ENCODE results near the gene CCDC192.
"Not testable (repeated sequence)": the region's sequence is repeated elsewhere in the genome, so short reads cannot be mapped to it uniquely, and the experiment has no call there.

CCDC192 gene

GRCh38 chr5:127762412-127762811, 59.2 kb downstream of the CCDC192 start:
- Histone ChIP-seq H3K4me1 (ENCODE audit: control insufficient read depth, insufficient read depth, low read length) (no peaks in the 10 kb centered on the region), H3K27me3 (ENCODE audit: control insufficient read depth in 1 of 2, insufficient read depth in 2 of 2, low read length in 2 of 2) (no peaks in the 10 kb centered on the region), H3K27ac (ENCODE audit: low read length) (no peak overlapping the region), H3K9me3 (ENCODE audit: control insufficient read depth in 2 of 2, low read length in 2 of 2) (no peaks in the 10 kb centered on the region), H3K4me3 (ENCODE audit: low read length in 2 of 2) (no peak overlapping the region), H3K36me3 (ENCODE audit: control insufficient read depth in 2 of 2, insufficient read depth in 2 of 2, low read length in 2 of 2) (no peaks in the 10 kb centered on the region), H3K9ac (ENCODE audit: low read length in 2 of 2) (no peak overlapping the region)

GRCh38 chr5:127766676-127767335, 63.6 kb downstream of the CCDC192 start:
- no peak overlapping the region for H3K9ac ChIP-seq (ENCODE audit: low read length in 2 of 2)
- no peak overlapping the region for H3K27ac ChIP-seq (ENCODE audit: low read length)
- no peak overlapping the region for H3K4me3 ChIP-seq (ENCODE audit: low read length in 2 of 2)
- H3K36me3 ChIP-seq (ENCODE audit: control insufficient read depth in 2 of 2, insufficient read depth in 2 of 2, low read length in 2 of 2): no peaks in the 10 kb centered on the region
- H3K9me3 ChIP-seq (ENCODE audit: control insufficient read depth in 2 of 2, low read length in 2 of 2): no peaks in the 10 kb centered on the region
- H3K27me3 ChIP-seq (ENCODE audit: control insufficient read depth in 1 of 2, insufficient read depth in 2 of 2, low read length in 2 of 2): no peaks in the 10 kb centered on the region
- H3K4me1 ChIP-seq (ENCODE audit: control insufficient read depth, insufficient read depth, low read length): no peaks in the 10 kb centered on the region

- H3K27me3 ChIP-seq (ENCODE audit: control insufficient read depth in 1 of 2, insufficient read depth in 2 of 2, low read length in 2 of 2): no peaks in the 10 kb centered on the region
- no peaks in the 10 kb centered on the region for H3K9me3 ChIP-seq (ENCODE audit: control insufficient read depth in 2 of 2, low read length in 2 of 2)
- H3K4me1 ChIP-seq (ENCODE audit: control insufficient read depth, insufficient read depth, low read length): no peaks in the 10 kb centered on the region
- no peaks in the 10 kb centered on the region for H3K36me3 ChIP-seq (ENCODE audit: control insufficient read depth in 2 of 2, insufficient read depth in 2 of 2, low read length in 2 of 2)
- no peak overlapping the region for H3K4me3 ChIP-seq (ENCODE audit: low read length in 2 of 2)
- no peak overlapping the region for H3K27ac ChIP-seq (ENCODE audit: low read length)
- no peak overlapping the region for H3K9ac ChIP-seq (ENCODE audit: low read length in 2 of 2)
Measured at GRCh38 chr5:127769386-127769785, 66.2 kb downstream of the CCDC192 start.

GRCh38 chr5:127770272-127770671, 67.1 kb downstream of the CCDC192 start:
- Histone ChIP-seq H3K27me3 (ENCODE audit: control insufficient read depth in 1 of 2, insufficient read depth in 2 of 2, low read length in 2 of 2) (no peaks in the 10 kb centered on the region), H3K4me1 (ENCODE audit: control insufficient read depth, insufficient read depth, low read length) (no peaks in the 10 kb centered on the region), H3K27ac (ENCODE audit: low read length) (no peak overlapping the region), H3K9me3 (ENCODE audit: control insufficient read depth in 2 of 2, low read length in 2 of 2) (no peaks in the 10 kb centered on the region), H3K36me3 (ENCODE audit: control insufficient read depth in 2 of 2, insufficient read depth in 2 of 2, low read length in 2 of 2) (no peaks in the 10 kb centered on the region), H3K4me3 (ENCODE audit: low read length in 2 of 2) (no peak overlapping the region), H3K9ac (ENCODE audit: low read length in 2 of 2) (no peak overlapping the region)

- H3K27ac ChIP-seq (ENCODE audit: low read length): no peak overlapping the region
- H3K36me3 ChIP-seq (ENCODE audit: control insufficient read depth in 2 of 2, insufficient read depth in 2 of 2, low read length in 2 of 2): no peaks in the 10 kb centered on the region
- no peaks in the 10 kb centered on the region for H3K27me3 ChIP-seq (ENCODE audit: control insufficient read depth in 1 of 2, insufficient read depth in 2 of 2, low read length in 2 of 2)
- H3K4me1 ChIP-seq (ENCODE audit: control insufficient read depth, insufficient read depth, low read length): no peaks in the 10 kb centered on the region
- no peak overlapping the region for H3K9ac ChIP-seq (ENCODE audit: low read length in 2 of 2)
- H3K9me3 ChIP-seq (ENCODE audit: control insufficient read depth in 2 of 2, low read length in 2 of 2): no peaks in the 10 kb centered on the region
- H3K4me3 ChIP-seq (ENCODE audit: low read length in 2 of 2): no peak overlapping the region
Measured at GRCh38 chr5:127772531-127772930, 69.3 kb downstream of the CCDC192 start.

GRCh38 chr5:127774221-127774620, 71.0 kb downstream of the CCDC192 start:
- Histone ChIP-seq H3K4me1 (ENCODE audit: control insufficient read depth, insufficient read depth, low read length) (no peaks in the 10 kb centered on the region), H3K27me3 (ENCODE audit: control insufficient read depth in 1 of 2, insufficient read depth in 2 of 2, low read length in 2 of 2) (no peaks in the 10 kb centered on the region), H3K4me3 (ENCODE audit: low read length in 2 of 2) (no peak overlapping the region), H3K36me3 (ENCODE audit: control insufficient read depth in 2 of 2, insufficient read depth in 2 of 2, low read length in 2 of 2) (no peaks in the 10 kb centered on the region), H3K9ac (ENCODE audit: low read length in 2 of 2) (no peak overlapping the region), H3K27ac (ENCODE audit: low read length) (no peak overlapping the region), H3K9me3 (ENCODE audit: control insufficient read depth in 2 of 2, low read length in 2 of 2) (no peaks in the 10 kb centered on the region)

GRCh38 chr5:127776477-127776876, 73.3 kb downstream of the CCDC192 start:
- Histone ChIP-seq H3K27ac (ENCODE audit: low read length) (no peak overlapping the region), H3K9me3 (ENCODE audit: control insufficient read depth in 2 of 2, low read length in 2 of 2) (no peaks in the 10 kb centered on the region), H3K27me3 (ENCODE audit: control insufficient read depth in 1 of 2, insufficient read depth in 2 of 2, low read length in 2 of 2) (no peaks in the 10 kb centered on the region), H3K36me3 (ENCODE audit: control insufficient read depth in 2 of 2, insufficient read depth in 2 of 2, low read length in 2 of 2) (no peaks in the 10 kb centered on the region), H3K4me3 (ENCODE audit: low read length in 2 of 2) (no peak overlapping the region), H3K4me1 (ENCODE audit: control insufficient read depth, insufficient read depth, low read length) (no peaks in the 10 kb centered on the region), H3K9ac (ENCODE audit: low read length in 2 of 2) (no peak overlapping the region)

- Histone ChIP-seq H3K9ac (ENCODE audit: low read length in 2 of 2) (no peak overlapping the region), H3K36me3 (ENCODE audit: control insufficient read depth in 2 of 2, insufficient read depth in 2 of 2, low read length in 2 of 2) (no peaks in the 10 kb centered on the region), H3K4me3 (ENCODE audit: low read length in 2 of 2) (no peak overlapping the region), H3K4me1 (ENCODE audit: control insufficient read depth, insufficient read depth, low read length) (no peaks in the 10 kb centered on the region), H3K27me3 (ENCODE audit: control insufficient read depth in 1 of 2, insufficient read depth in 2 of 2, low read length in 2 of 2) (no peaks in the 10 kb centered on the region), H3K27ac (ENCODE audit: low read length) (no peak overlapping the region), H3K9me3 (ENCODE audit: control insufficient read depth in 2 of 2, low read length in 2 of 2) (no peaks in the 10 kb centered on the region)
Measured at GRCh38 chr5:127777957-127778356, 74.8 kb downstream of the CCDC192 start.

GRCh38 chr5:127782450-127782849, 79.3 kb downstream of the CCDC192 start:
- H3K4me1 ChIP-seq (ENCODE audit: control insufficient read depth, insufficient read depth, low read length); H3K4me3 ChIP-seq (ENCODE audit: low read length in 2 of 2); H3K9me3 ChIP-seq (ENCODE audit: control insufficient read depth in 2 of 2, low read length in 2 of 2); H3K36me3 ChIP-seq (ENCODE audit: control insufficient read depth in 2 of 2, insufficient read depth in 2 of 2, low read length in 2 of 2); H3K9ac ChIP-seq (ENCODE audit: low read length in 2 of 2); H3K27me3 ChIP-seq (ENCODE audit: control insufficient read depth in 1 of 2, insufficient read depth in 2 of 2, low read length in 2 of 2); H3K27ac ChIP-seq (ENCODE audit: low read length): not testable (repeated sequence)

GRCh38 chr5:127785098-127785927, 82.1 kb downstream of the CCDC192 start:
- no peak overlapping the region for H3K27ac ChIP-seq (ENCODE audit: low read length)
- no peaks in the 10 kb centered on the region for H3K4me1 ChIP-seq (ENCODE audit: control insufficient read depth, insufficient read depth, low read length)
- no peaks in the 10 kb centered on the region for H3K27me3 ChIP-seq (ENCODE audit: control insufficient read depth in 1 of 2, insufficient read depth in 2 of 2, low read length in 2 of 2)
- H3K36me3 ChIP-seq (ENCODE audit: control insufficient read depth in 2 of 2, insufficient read depth in 2 of 2, low read length in 2 of 2): no peaks in the 10 kb centered on the region
- H3K4me3 ChIP-seq (ENCODE audit: low read length in 2 of 2): no peak overlapping the region
- H3K9ac ChIP-seq (ENCODE audit: low read length in 2 of 2): no peak overlapping the region
- H3K9me3 ChIP-seq (ENCODE audit: control insufficient read depth in 2 of 2, low read length in 2 of 2): no peaks in the 10 kb centered on the region

- H3K36me3 ChIP-seq (ENCODE audit: control insufficient read depth in 2 of 2, insufficient read depth in 2 of 2, low read length in 2 of 2): no peaks in the 10 kb centered on the region
- no peak overlapping the region for H3K9ac ChIP-seq (ENCODE audit: low read length in 2 of 2)
- H3K27me3 ChIP-seq (ENCODE audit: control insufficient read depth in 1 of 2, insufficient read depth in 2 of 2, low read length in 2 of 2): no peaks in the 10 kb centered on the region
- no peak overlapping the region for H3K4me3 ChIP-seq (ENCODE audit: low read length in 2 of 2)
- no peak overlapping the region for H3K27ac ChIP-seq (ENCODE audit: low read length)
- no peaks in the 10 kb centered on the region for H3K4me1 ChIP-seq (ENCODE audit: control insufficient read depth, insufficient read depth, low read length)
- peaks cover 0 to 7% of the 10 kb centered on the region in 2 donors for H3K9me3 ChIP-seq (ENCODE audit: control insufficient read depth in 2 of 2, low read length in 2 of 2)
Measured at GRCh38 chr5:127791439-127791838, 88.2 kb downstream of the CCDC192 start.
